Lower leg skin (tissue), 3 donors: ENCODE measurements around the gene LEMD1.
"Not testable (repeated sequence)": the region's sequence is repeated elsewhere in the genome, so short reads cannot be mapped to it uniquely, and the experiment has no call there.

ENCODE experiments used
- CTCF ChIP-seq, 3 donors: fragments of 450-650 bp; IDR thresholded peaks; one replicate each; pipeline ENCODE4 v1.5.1; 2016; ENCODE audit warnings: antibody characterized with exemption in 3 of 3, mild to moderate bottlenecking in 3 of 3, moderate library complexity in 2 of 3
- POLR2A ChIP-seq, 2 donors: fragments of 450-650 bp; IDR thresholded peaks; one replicate each; pipeline ENCODE4 v1.6.1; 2016 to 2017; ENCODE audit warnings: antibody characterized with exemption in 2 of 2, mild to moderate bottlenecking in 1 of 2, moderate library complexity in 1 of 2

GRCh38 chr1:205382990-205383389, 38.9 kb downstream of the LEMD1 start:
- not testable (repeated sequence) for TF ChIP-seq CTCF, POLR2A (IDR thresholded peaks at IDR 0.05)
